Stimulated activated CD8-positive, alpha-beta memory T cell treated with anti-CD3 and anti-CD28 coated beads, Interleukin-2, amount 100 ng/mL, for 1 hour (primary cell): ENCODE data around the gene INTS11.

Experiments used
- DNase-seq, 2 donors: peaks; one replicate each; pipeline ENCODE4 v3.0.0-alpha.2; 2020; ENCODE audit warnings: low read depth in 2 of 2

The INTS11 gene

DNA sequence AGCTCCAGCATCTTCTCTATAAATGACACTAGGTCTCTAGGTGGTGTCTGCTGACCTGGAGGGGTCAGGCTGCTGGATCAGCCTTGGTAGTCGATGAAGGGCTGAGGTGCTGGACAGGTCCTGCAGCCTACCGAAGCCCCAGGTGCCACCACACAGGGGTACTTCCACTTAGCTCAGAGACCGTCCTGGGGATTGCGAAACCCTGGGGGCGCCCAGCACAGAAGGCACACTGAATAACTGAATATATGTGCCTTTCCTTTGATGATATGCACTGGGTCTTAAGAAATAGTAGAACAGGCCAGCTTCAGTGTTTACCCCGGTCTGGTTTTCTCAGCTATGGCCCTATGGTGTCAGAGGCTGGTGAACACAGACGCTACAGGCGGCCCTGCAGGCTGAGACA is 61.7 kb downstream of the INTS11 start:
- no peak for DNase-seq

DNA sequence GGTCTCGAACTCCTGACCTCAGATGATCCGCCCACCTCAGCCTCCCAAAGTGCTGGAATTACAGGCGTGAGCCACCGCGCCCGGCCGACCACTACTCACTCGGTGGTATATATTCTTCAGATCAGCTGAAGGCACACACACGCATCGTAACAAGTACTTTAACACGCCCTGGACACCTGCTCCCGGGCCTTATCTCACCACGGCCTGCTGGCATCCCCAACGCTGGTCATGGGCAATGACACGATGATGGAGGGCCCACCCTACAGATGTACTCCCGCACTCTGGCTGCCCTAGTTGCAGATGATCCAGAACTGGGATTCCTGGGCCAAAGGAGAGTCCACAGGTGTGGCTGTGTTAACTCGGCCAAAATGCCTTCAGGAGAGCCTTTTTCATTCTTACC is 62.4 kb downstream of the INTS11 start:
- no peak for DNase-seq
